RWPE1 (cell line): ENCODE measurements around the gene SLC28A1.

ENCODE experiments used
- CTCF ChIA-PET: fragments of 350-600 bp; sonication (Branson Sonifier 250); formaldehyde crosslinking; extraction: SDS; loops from one replicate; lab custom pipeline; 2021; lab: Yijun Ruan, JAX
- POLR2A ChIA-PET: fragments of 400-600 bp; formaldehyde crosslinking; extraction: SDS; loops from one replicate; lab custom pipeline; 2020; ENCODE audit warnings: antibody characterized with exemption; ENCODE audit not compliant: low non-redundant PET; lab: Yijun Ruan, JAX
- DNase-seq: peaks from one replicate; pipeline ENCODE4 v3.0.0; 2012; ENCODE audit warnings: low spot score
- H3K27ac ChIP-seq: fragments of 450-650 bp; 2 replicates; pipeline ENCODE4 v1.5.1; 2017
- CTCF ChIP-seq: fragments of 450-650 bp; conservative IDR thresholded peaks from 2 replicates; pipeline ENCODE4 v1.5.1; 2017; ENCODE audit warnings: low read depth, mild to moderate bottlenecking

The SLC28A1 gene

GRCh38 chr15:84901540-84901939 is 17.1 kb downstream of the SLC28A1 start:
- no peak overlapping the region for H3K27ac ChIP-seq
- no peak for DNase-seq
- no peak for TF ChIP-seq CTCF
- CTCF ChIA-PET: no interaction called here
- POLR2A ChIA-PET: no interaction called here

GRCh38 chr15:84903751-84904150 is 19.3 kb downstream of the SLC28A1 start:
- H3K27ac ChIP-seq: no peak overlapping the region
- TF ChIP-seq CTCF: no peak
- DNase-seq: no peak
- ChIA-PET CTCF (no interaction called here), POLR2A (no interaction called here)

GRCh38 chr15:84904419-84904818 is 20.0 kb downstream of the SLC28A1 start:
- TF ChIP-seq CTCF: no peak
- H3K27ac ChIP-seq: no peak overlapping the region
- ChIA-PET POLR2A (no interaction called here), CTCF (no interaction called here)
- DNase-seq: no peak

GRCh38 chr15:84905016-84905916 is 20.8 kb downstream of the SLC28A1 start:
- TF ChIP-seq CTCF: no peak
- DNase-seq: no peak
- H3K27ac ChIP-seq: peak overlapping the region; percentile 27
- POLR2A ChIA-PET: no interaction called here
- CTCF ChIA-PET: no interaction called here

GRCh38 chr15:84907731-84908130 is 23.3 kb downstream of the SLC28A1 start:
- ChIA-PET CTCF (no interaction called here), POLR2A (no interaction called here)
- no peak overlapping the region for H3K27ac ChIP-seq
- no peak for DNase-seq
- no peak for TF ChIP-seq CTCF

GRCh38 chr15:84908564-84908963 is 24.1 kb downstream of the SLC28A1 start:
- no peak for TF ChIP-seq CTCF
- DNase-seq: no peak
- no peak overlapping the region for H3K27ac ChIP-seq
- POLR2A ChIA-PET: no interaction called here
- CTCF ChIA-PET: no interaction called here
